Hematopoietic multipotent progenitor cell (in vitro differentiated cells): ENCODE measurements around the gene RPS14. TPM values are rescaled to one million over a fixed set of nuclear protein-coding genes. Genes with fewer than 3 reads are reported as not detected.
A peak's percentile ranks its signal among the peaks of the same experiment; 100 is the strongest.
"Not testable (repeated sequence)": the region's sequence is repeated elsewhere in the genome, so short reads cannot be mapped to it uniquely, and the experiment has no call there.

Experiments
- DNase-seq, 3 donors: peaks; one replicate each; pipeline ENCODE4 v3.0.0-alpha.2; 2011 to 2015; ENCODE audit warnings: low read depth in 2 of 3, low spot score in 2 of 3
- total RNA-seq: library from RNA; depleted of rRNA; stranded (reverse); fragments of >200 nt; gene quantifications from one replicate; pipeline ENCODE4 v1.2.3, GENCODE V29; 2012

Gene RPS14
- total RNA-seq, 1 donor, result 8,241 TPM

DNA sequence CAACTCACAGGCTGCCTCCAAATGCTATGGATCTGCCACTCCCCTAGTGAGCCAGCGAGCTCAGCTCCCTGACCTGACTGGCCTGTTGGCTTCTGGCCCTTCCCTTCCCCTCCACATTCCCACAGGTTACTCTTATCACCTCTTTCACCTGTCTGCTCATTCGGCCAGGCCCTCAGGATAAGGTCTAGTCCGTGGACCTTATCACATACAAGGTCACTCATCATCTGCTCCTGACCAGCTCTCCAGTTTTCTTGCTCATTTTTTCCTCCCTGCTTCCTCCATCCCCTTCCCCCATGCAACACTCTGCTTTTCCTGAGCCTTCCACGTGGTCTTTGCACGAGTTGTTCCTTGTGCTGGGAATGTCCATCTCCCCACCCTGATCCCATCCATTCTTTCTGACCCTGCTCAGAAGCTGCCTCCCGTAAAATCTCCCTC, 32.5 kb upstream of the RPS14 start:
- no peak for DNase-seq

- DNase-seq, result no peak
Observed at GRCh38 chr5:150481708-150481965, 32.1 kb upstream of the RPS14 start.

- DNase-seq, result no peak
Observed at GRCh38 chr5:150479416-150479815, 29.9 kb upstream of the RPS14 start.

DNA sequence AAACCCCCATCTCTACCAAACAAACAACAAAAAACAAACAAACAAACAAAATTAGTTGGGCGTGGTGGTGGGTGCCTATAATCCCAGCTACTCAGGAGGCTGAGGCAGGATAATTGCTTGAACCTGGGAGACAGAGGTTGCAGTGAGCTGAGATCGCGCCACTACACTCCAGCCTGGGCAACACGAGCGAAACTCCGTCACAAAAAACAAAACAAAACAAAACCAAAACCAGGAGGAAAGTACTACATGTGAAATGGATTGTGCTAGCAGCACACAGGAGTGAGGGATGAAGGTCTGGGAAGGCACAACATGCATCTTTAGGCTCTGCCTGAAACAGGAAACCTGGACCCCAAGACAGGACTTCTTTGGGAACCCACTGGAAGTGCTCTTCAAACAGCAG, 27.0 kb upstream of the RPS14 start:
- not testable (repeated sequence) for DNase-seq

GRCh38 chr5:150473673-150474358, 24.3 kb upstream of the RPS14 start:
- DNase-seq, result no peak

GRCh38 chr5:150469718-150470469, 20.4 kb upstream of the RPS14 start:
- DNase-seq, result no peak

GRCh38 chr5:150468206-150468605, 18.7 kb upstream of the RPS14 start:
- DNase-seq, result no peak

GRCh38 chr5:150465927-150466326, 16.4 kb upstream of the RPS14 start:
- no peak for DNase-seq

DNA sequence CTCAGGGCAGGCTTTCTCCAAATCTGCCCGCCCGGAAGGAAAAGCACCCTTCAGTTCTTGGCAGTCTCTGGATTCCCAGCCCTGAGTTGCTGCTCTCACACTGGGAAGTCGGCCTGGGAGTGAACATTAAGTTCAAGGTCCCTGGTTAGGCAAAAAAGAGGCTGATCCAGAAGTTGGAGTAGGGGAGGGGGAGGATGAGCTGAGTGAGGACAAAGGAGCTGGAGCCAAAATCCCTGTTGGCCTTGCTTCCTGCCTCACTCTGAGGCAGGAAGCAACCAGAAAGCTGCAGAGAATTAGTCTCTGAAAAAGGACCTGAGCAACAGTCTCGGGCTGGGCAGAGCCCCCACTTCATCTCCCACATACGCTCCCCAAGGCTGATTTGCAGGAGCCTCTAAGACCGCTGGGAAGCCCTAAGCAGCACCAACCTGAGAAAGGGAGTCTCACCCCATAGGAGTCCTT, 15.0 kb upstream of the RPS14 start:
- DNase-seq, result no peak

GRCh38 chr5:150461231-150461630, 11.7 kb upstream of the RPS14 start:
- DNase-seq, result peak in 1 of 3 donors; percentile 37

DNA sequence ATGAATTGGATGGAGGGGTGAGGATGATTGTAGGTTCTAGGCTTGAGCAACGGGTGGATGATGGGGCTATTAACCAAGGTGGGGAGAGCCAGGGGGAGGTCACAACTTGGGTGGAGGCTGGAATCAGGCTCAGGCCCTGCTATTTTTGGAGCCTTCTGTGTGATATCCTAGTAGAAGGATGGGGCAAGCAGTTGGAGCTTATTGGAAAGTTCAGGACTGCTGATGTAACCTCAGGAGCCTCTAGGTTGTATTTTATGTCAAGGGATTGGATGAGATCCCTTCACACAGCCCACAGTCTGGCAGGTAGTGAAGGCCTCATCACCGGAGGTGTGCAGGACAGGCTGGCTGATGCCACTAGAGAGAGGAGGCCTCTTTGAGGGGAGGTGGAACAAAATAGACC, 11.2 kb upstream of the RPS14 start:
- no peak for DNase-seq

- DNase-seq, result peak; percentile 64 to 74 (median 71)
Observed at GRCh38 chr5:150458802-150459557, 9.4 kb upstream of the RPS14 start.

GRCh38 chr5:150457562-150458240, 8.2 kb upstream of the RPS14 start:
- DNase-seq, result no peak

DNA sequence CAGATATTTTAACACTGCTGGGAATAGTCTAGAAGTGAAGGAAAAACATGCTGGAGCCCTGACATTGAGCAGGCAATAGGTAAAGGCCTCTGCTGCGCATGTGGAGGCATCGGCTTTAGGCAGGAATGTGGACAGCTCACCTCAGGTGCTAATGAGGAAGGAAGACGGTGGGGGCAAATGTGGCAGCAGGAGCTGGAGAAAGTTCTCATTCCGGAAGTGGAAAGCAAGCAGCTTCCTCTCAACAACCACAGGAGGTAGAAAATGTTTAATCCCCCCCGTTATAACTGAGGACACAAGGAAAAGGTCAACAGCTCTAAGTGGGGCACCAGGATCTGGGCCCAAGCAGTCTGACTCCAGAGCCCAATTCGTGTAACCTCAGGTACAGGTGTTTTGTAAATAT, 7.6 kb upstream of the RPS14 start:
- peak in 2 of 3 donors; percentile 57 to 58 for DNase-seq

GRCh38 chr5:150454492-150455229, 5.1 kb upstream of the RPS14 start:
- no peak for DNase-seq

DNA sequence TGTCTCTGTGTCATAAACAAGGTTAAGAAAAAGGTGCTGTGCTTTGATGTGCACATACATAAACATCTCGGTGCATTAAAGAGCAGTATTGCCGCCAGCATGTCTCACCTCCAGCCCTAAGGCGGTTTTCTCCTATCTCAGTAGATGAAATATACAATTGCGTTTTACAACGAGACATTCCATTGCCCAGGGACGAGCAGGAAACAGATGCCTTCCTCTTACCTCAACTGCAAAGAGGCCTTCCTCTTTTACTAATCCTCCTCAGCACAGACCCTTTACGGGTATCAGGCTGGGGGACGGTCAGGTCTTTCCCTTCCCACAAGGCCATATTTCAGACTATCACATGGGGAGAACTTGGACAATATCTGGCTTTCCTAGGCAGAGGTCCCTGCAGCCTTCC, 4.5 kb upstream of the RPS14 start:
- DNase-seq, result peak in 2 of 3 donors; percentile 59 to 83

- DNase-seq, result no peak
Observed at GRCh38 chr5:150452914-150453313, 3.4 kb upstream of the RPS14 start.

DNA sequence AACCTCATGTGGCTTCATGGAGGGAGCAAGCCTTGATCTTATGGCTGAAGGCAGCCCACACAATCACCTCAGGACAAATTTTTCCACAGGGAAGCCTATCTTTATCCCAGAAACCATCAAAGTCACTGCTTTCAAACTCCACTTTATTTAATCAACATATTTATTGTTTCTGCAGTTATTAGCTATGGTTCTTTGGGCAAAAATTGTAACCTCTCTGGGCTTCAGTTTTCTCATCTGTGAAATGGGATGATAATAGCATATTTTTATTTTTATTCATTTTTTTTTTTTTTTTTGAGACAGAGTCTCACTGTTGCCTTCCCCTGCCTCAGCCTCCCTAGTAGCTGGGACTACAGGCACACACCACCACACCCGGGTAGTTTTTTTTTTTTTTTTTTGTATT, 2.1 kb upstream of the RPS14 start:
- no peak for DNase-seq

GRCh38 chr5:150448952-150449516, 505 bp downstream of the RPS14 start:
- peak in 1 of 3 donors; percentile 10 for DNase-seq

DNA sequence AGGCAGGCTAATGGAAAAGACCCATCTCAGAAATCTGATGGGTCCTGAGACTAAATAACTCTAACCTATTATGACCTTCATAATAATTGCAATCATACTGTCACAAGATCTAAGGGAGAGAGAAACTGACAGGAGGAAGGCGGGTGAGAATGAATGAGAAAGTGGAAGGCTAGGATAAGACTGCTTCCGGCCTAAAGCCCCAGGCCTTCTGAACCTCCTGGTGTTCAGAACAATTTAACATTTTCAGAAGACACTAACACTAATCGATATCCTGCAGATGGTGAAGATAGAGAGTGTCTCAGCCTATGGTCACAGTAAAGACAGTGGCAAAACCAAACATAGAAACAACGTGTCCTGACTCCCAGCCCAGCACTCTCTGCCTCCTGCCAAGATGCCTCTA, 1.2 kb downstream of the RPS14 start:
- no peak for DNase-seq
